Epithelial cell of umbilical artery (primary cell): ENCODE results near the gene GLA. TPM values are rescaled to one million over a fixed set of nuclear protein-coding genes. Genes with fewer than 3 reads are reported as not detected.

Experiments
- total RNA-seq: library from RNA; depleted of rRNA; stranded (reverse); fragments of >200 nt; gene quantifications from 2 replicates; pipeline ENCODE4 v1.2.3, GENCODE V29; 2014

Gene GLA
- 31.8 and 41.0 TPM in 2 replicates for total RNA-seq

GRCh38 chrX:101407748-101408531, at the start of gene GLA, which contains the start of gene HNRNPH2:
GLA (minus strand) TSS chrX:101407925; CDS start chrX:101407903, 22 bp downstream.
HNRNPH2 (plus strand) TSS chrX:101408222; CDS start chrX:101411989, 3,767 bp downstream.

DNA sequence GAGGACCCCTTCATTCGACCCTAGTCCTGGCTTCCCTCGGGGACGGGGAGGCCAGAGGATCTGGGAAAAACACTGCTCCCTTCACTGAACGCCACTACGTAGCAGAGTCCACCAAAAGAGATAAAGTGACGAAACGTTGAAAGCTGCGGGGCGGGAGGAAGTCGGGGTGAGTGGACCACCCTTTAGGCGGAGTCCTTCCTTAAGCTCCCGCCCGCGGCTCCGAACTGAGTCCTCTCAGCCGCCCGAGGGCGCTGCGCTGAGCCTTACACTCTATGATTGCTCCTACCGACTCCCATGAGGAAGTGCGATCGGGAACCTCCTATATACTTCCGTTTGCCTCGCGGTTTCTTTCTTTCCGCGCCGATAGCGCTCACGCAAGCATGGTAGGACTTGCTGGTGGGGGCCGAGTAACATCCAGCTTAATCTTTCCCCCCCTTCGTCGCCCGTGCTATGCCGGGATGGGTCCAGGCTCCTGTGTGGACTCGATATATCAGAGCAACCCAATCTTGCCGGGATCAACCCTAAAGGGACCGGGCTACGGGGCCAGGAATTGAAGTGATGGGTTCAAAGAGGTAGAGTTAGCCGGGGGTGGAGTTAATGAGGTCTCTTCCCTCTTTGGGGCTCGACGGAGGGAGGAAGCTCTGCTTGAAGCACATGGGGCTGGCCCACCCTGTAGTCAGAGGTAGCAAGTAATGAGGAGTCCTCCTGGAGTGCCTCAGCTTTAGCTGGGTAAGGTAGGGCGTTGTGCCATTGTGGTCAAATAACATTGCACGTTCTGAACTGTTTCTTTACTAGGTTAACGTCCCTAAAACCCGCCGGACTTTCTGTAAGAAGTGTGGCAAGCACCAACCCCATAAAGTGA, 16.8 kb downstream of the GLA start, which contains the start of gene RPL36A:
Gene RPL36A, plus strand, starts transcription at position 348 of the 862 bp plus-strand sequence. Its CDS starts 33 bp downstream, at position 381.

GRCh38 chrX:101385795-101386541, 21.8 kb downstream of the GLA start, which contains the start of gene BTK:
BTK (minus strand) TSS chrX:101386191; CDS start chrX:101375284, 10,907 bp downstream.

DNA sequence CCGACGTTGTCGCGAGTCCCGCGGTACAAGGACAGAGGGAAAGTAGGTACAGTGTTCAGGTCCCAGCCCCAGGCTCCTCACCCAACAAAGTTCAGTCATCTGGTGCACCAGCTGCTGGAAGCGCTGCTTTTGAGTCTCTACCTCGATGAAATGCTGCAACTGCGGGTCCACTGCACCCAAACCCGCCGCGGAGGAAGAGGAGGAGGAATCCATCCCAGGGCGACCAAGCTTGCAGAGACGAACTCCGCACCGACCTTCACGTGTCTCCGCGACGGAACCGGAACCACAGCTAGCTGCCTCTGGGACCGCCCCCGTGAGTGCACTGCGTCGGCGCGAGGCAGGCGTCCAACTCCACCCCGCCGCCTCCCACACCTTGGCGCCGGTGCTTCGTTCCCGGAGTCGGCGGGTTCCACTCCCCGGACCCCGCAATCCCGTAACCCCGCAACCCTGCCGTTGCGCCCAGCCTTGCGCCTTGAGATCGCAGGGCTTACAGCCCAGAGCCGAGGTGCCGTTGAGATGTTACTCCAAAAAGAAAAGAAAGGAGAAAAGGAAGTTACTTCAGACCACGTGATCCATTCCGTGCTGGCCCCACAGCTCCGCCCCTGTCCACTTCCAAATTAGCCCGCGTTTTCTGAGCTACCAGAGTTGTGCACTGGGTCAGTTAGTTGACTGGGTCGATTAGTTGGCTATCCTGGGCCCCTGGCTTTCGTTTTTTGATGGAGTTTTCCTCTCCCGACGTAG, 59.1 kb downstream of the GLA start, which contains the start of gene TIMM8A:
Gene TIMM8A, minus strand, starts transcription at position 291 of the 741 bp plus-strand sequence. Its CDS starts 78 bp downstream, at position 213.

Other genes with a start within 250 kb of the GLA start
- gene DRP2, start 188.1 kb downstream of the GLA start, total RNA-seq = 0.15 and 0.32 TPM in 2 replicates
- gene TAF7L, start 116.6 kb downstream of the GLA start, total RNA-seq = 0.30 and 1.6 TPM in 2 replicates
- 3.3 and 5.2 TPM in 2 replicates for gene TIMM8A, start 59.2 kb downstream of the GLA start, total RNA-seq
- 0.15 TPM in 1 of 2 replicates, not detected in the other for gene BTK, start 21.7 kb downstream of the GLA start, total RNA-seq
- gene RPL36A, start 16.9 kb downstream of the GLA start, total RNA-seq = 278 and 940 TPM in 2 replicates
- 89.6 and 106 TPM in 2 replicates for gene HNRNPH2, start 297 bp upstream of the GLA start, total RNA-seq
- gene ARMCX4, start 77.5 kb upstream of the GLA start, total RNA-seq = 2.9 and 5.8 TPM in 2 replicates
- 26.6 and 42.2 TPM in 2 replicates for gene ARMCX1, start 142.6 kb upstream of the GLA start, total RNA-seq
- 33.4 and 35.1 TPM in 2 replicates for gene ARMCX6, start 210.1 kb upstream of the GLA start, total RNA-seq
- 56.8 and 74.9 TPM in 2 replicates for gene ARMCX3, start 215.2 kb upstream of the GLA start, total RNA-seq